ENCODE results near the gene THG1L.

Gene THG1L

DNA sequence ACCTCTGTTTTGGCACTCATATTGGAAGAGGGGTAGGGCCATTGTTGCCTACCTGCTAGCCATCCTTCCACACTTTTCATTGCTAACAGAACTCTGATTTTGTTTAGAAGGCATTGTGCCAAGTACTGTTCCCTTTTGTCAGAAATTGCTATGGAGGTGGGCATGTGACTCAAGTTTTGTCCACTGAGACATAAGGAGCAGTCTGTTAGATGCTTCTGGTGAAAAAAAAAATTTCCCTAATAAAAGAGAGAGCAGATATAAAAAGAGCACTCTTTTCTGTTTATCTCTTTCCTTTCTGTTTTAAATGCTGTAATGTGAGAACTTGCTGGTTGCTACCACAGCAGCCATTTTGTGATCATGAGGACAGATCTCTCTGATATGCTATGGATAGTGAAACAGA, 21.9 kb upstream of the THG1L start:
- TF ChIP-seq TOX (CRISPR knock-in tag; IDR thresholded peaks at IDR 0.05; ENCODE audit: borderline replicate concordance) (no peak), BACH2 (CRISPR knock-in tag; IDR thresholded peaks at IDR 0.05; ENCODE audit: borderline replicate concordance) (no peak), TCF4 (CRISPR knock-in tag; IDR thresholded peaks at IDR 0.05; ENCODE audit: borderline replicate concordance) (no peak), ZNF8 (CRISPR knock-in tag; IDR thresholded peaks at IDR 0.05) (no peak), OSR1 (CRISPR knock-in tag; IDR thresholded peaks at IDR 0.05) (no peak)
- no peak for ATAC-seq

DNA sequence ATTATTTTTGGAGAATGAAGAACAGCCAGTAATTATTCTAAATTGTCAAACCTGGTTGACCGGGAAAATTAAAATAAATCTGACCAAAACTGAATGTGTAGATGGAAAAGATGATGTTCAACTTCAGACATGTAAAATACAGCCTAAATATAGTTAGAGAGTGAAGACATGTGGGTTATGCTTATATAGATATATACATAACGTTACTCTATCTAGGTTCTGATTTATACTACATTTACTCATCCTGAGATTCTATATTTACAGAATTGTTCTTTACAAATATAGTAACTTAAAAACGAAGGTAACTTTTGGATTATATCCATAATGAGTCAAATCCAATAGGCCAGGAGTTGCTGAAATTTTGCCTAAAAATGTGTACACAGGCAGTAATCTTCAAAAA, 20.8 kb upstream of the THG1L start:
- TF ChIP-seq ZNF565 (CRISPR knock-in tag; conservative IDR thresholded peaks at IDR 0.05; ENCODE audit: low read depth) (no peak), PPARA (CRISPR knock-in tag; IDR thresholded peaks at IDR 0.05; ENCODE audit: borderline replicate concordance) (no peak), OSR1 (CRISPR knock-in tag; IDR thresholded peaks at IDR 0.05) (no peak)
- TF ChIP-seq, protein P1, sequence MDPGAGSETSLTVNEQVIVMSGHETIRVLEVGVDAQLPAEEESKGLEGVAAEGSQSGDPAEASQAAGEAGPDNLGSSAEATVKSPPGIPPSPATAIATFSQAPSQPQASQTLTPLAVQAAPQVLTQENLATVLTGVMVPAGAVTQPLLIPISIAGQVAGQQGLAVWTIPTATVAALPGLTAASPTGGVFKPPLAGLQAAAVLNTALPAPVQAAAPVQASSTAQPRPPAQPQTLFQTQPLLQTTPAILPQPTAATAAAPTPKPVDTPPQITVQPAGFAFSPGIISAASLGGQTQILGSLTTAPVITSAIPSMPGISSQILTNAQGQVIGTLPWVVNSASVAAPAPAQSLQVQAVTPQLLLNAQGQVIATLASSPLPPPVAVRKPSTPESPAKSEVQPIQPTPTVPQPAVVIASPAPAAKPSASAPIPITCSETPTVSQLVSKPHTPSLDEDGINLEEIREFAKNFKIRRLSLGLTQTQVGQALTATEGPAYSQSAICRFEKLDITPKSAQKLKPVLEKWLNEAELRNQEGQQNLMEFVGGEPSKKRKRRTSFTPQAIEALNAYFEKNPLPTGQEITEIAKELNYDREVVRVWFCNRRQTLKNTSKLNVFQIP (CRISPR knock-in tag; IDR thresholded peaks at IDR 0.05; ENCODE audit: borderline replicate concordance, low read depth), result no peak
- ATAC-seq, result no peak

DNA sequence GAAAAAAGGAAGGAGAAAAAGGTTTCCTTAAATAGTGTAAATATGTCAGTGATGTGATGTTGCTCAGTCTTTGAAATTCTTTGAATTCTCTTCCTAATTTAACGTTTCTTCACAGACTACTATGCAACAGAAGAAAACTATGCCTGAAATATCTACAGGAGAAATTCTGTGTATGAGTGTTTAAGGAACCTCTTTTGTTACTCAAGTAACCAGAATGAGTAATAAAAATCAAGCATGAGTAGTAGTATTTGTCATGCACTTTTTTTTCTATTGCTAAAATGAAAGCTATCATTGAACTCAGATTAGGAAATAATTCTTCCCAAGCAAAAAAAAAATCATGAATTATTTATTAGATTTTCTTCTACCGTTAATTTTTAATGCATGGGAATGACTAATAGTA, 20.3 kb upstream of the THG1L start:
- ATAC-seq, result peak; percentile 78
- TF ChIP-seq ISL1 (CRISPR knock-in tag; IDR thresholded peaks at IDR 0.05), result peak; percentile 62; the same call in 1 of the 2 replicates
- TF ChIP-seq ZNF565 (CRISPR knock-in tag; conservative IDR thresholded peaks at IDR 0.05; ENCODE audit: low read depth), result no peak

DNA sequence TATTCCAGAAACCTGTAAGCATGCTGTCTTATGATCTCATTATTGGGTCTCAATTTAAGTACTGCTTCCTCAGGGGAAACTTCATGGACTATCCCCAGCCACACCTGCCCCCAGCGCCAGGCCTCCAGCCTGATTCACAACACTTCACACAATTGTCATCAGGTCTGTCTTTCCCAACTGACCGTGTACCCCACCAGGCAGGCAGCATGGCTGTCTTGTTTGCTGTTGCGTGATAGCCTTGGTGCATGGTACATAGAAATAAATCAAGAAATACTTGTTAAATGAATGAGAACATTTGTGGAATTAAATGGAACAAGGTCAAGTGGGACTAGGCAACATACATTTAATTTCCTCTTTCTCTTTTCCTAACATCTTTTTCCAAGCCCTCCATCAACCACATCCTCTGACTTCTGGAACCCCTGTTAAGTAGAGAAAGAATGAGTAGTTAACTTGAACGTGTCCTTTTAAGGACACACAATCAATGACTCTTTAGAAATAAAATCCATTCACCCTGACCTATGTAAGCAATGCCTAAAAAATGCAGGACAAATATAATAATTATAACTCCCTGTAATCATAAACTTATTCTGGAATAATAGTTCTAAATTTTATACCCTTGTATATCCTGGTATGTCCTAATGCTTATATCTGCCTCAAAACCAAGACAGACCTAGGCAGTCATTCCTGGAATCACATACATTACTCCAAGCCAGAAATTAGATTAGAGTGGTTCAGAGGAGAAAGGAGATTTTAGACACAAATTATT, 17.2 kb upstream of the THG1L start:
- TF ChIP-seq, protein P2, sequence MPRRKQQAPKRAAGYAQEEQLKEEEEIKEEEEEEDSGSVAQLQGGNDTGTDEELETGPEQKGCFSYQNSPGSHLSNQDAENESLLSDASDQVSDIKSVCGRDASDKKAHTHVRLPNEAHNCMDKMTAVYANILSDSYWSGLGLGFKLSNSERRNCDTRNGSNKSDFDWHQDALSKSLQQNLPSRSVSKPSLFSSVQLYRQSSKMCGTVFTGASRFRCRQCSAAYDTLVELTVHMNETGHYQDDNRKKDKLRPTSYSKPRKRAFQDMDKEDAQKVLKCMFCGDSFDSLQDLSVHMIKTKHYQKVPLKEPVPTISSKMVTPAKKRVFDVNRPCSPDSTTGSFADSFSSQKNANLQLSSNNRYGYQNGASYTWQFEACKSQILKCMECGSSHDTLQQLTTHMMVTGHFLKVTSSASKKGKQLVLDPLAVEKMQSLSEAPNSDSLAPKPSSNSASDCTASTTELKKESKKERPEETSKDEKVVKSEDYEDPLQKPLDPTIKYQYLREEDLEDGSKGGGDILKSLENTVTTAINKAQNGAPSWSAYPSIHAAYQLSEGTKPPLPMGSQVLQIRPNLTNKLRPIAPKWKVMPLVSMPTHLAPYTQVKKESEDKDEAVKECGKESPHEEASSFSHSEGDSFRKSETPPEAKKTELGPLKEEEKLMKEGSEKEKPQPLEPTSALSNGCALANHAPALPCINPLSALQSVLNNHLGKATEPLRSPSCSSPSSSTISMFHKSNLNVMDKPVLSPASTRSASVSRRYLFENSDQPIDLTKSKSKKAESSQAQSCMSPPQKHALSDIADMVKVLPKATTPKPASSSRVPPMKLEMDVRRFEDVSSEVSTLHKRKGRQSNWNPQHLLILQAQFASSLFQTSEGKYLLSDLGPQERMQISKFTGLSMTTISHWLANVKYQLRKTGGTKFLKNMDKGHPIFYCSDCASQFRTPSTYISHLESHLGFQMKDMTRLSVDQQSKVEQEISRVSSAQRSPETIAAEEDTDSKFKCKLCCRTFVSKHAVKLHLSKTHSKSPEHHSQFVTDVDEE (CRISPR knock-in tag; IDR thresholded peaks at IDR 0.05), result no peak
- TF ChIP-seq ESRRG (CRISPR knock-in tag; IDR thresholded peaks at IDR 0.05) (no peak), OSR1 (CRISPR knock-in tag; IDR thresholded peaks at IDR 0.05) (no peak), ZNF70 (CRISPR knock-in tag; IDR thresholded peaks at IDR 0.05) (no peak), ZNF8 (CRISPR knock-in tag; IDR thresholded peaks at IDR 0.05) (no peak), ZFP3 (CRISPR knock-in tag; IDR thresholded peaks at IDR 0.05) (no peak)
- TF ChIP-seq, protein P3, sequence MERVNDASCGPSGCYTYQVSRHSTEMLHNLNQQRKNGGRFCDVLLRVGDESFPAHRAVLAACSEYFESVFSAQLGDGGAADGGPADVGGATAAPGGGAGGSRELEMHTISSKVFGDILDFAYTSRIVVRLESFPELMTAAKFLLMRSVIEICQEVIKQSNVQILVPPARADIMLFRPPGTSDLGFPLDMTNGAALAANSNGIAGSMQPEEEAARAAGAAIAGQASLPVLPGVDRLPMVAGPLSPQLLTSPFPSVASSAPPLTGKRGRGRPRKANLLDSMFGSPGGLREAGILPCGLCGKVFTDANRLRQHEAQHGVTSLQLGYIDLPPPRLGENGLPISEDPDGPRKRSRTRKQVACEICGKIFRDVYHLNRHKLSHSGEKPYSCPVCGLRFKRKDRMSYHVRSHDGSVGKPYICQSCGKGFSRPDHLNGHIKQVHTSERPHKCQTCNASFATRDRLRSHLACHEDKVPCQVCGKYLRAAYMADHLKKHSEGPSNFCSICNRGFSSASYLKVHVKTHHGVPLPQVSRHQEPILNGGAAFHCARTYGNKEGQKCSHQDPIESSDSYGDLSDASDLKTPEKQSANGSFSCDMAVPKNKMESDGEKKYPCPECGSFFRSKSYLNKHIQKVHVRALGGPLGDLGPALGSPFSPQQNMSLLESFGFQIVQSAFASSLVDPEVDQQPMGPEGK (CRISPR knock-in tag; IDR thresholded peaks at IDR 0.05; ENCODE audit: borderline replicate concordance), result no peak
- TF ChIP-seq, protein P1 (CRISPR knock-in tag; IDR thresholded peaks at IDR 0.05; ENCODE audit: borderline replicate concordance, low read depth), result no peak
- TF ChIP-seq, protein P4, sequence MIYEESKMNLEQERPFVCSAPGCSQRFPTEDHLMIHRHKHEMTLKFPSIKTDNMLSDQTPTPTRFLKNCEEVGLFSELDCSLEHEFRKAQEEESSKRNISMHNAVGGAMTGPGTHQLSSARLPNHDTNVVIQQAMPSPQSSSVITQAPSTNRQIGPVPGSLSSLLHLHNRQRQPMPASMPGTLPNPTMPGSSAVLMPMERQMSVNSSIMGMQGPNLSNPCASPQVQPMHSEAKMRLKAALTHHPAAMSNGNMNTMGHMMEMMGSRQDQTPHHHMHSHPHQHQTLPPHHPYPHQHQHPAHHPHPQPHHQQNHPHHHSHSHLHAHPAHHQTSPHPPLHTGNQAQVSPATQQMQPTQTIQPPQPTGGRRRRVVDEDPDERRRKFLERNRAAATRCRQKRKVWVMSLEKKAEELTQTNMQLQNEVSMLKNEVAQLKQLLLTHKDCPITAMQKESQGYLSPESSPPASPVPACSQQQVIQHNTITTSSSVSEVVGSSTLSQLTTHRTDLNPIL (CRISPR knock-in tag; IDR thresholded peaks at IDR 0.05; ENCODE audit: low read depth), result no peak
- peak; percentile 56 for ATAC-seq

DNA sequence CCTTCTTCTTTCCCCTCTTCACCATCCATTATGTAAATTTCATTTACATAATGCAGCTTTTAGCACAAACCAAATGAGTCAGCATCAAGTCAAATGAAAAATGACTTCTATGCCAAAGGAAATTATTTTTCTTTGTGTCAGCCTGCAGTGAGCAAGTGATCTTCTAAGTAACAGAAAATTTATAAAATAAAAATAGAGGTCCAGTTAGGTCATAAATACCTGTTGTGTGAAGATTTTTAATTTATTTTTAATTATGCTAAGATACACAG, 16.7 kb upstream of the THG1L start:
- no peak for ATAC-seq
- no peak for TF ChIP-seq PPARA (CRISPR knock-in tag; IDR thresholded peaks at IDR 0.05; ENCODE audit: borderline replicate concordance)
- TF ChIP-seq ISL1 (CRISPR knock-in tag; IDR thresholded peaks at IDR 0.05), result 0 out of 2 replicates have a peak, but pooled peaks have one; percentile 19
- TF ChIP-seq OSR1 (CRISPR knock-in tag; IDR thresholded peaks at IDR 0.05), result no peak
- no peak for TF ChIP-seq ARNTL (CRISPR knock-in tag; IDR thresholded peaks at IDR 0.05; ENCODE audit: borderline replicate concordance, low read depth)
- no peak for TF ChIP-seq CSDC2 (CRISPR knock-in tag; IDR thresholded peaks at IDR 0.05)
- TF ChIP-seq, protein P5, sequence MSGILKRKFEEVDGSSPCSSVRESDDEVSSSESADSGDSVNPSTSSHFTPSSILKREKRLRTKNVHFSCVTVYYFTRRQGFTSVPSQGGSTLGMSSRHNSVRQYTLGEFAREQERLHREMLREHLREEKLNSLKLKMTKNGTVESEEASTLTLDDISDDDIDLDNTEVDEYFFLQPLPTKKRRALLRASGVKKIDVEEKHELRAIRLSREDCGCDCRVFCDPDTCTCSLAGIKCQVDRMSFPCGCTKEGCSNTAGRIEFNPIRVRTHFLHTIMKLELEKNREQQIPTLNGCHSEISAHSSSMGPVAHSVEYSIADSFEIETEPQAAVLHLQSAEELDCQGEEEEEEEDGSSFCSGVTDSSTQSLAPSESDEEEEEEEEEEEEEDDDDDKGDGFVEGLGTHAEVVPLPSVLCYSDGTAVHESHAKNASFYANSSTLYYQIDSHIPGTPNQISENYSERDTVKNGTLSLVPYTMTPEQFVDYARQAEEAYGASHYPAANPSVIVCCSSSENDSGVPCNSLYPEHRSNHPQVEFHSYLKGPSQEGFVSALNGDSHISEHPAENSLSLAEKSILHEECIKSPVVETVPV (CRISPR knock-in tag; IDR thresholded peaks at IDR 0.05), result no peak
